ENCODE measurements around the gene HMGCL.
"Not testable (repeated sequence)": the region's sequence is repeated elsewhere in the genome, so short reads cannot be mapped to it uniquely, and the experiment has no call there.

Gene HMGCL

DNA sequence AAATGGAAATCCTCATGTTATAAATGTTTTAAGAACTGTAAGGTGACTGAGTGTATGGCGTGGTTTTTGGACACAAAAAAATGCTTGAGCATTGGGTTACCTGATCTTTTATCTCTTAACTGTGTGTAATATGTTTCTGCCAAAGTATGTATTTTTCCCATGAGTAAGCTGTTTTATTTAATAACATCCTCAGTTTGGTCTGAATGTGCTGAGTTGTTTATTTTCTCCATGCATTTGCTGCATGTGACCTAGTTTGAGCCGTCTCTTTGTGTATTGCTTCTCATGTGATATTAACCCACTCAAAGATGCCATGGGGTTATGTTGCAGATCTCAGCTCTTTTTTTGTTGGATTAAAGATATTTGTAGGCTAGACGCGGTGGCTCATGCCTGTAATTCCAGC is 40.4 kb downstream of the HMGCL start:
- no peak for ATAC-seq
- TF ChIP-seq, protein P1, sequence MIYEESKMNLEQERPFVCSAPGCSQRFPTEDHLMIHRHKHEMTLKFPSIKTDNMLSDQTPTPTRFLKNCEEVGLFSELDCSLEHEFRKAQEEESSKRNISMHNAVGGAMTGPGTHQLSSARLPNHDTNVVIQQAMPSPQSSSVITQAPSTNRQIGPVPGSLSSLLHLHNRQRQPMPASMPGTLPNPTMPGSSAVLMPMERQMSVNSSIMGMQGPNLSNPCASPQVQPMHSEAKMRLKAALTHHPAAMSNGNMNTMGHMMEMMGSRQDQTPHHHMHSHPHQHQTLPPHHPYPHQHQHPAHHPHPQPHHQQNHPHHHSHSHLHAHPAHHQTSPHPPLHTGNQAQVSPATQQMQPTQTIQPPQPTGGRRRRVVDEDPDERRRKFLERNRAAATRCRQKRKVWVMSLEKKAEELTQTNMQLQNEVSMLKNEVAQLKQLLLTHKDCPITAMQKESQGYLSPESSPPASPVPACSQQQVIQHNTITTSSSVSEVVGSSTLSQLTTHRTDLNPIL (CRISPR knock-in tag; IDR thresholded peaks at IDR 0.05; ENCODE audit: low read depth) = no peak
- no peak for TF ChIP-seq ZC3H10 (CRISPR knock-in tag; IDR thresholded peaks at IDR 0.05)
- no peak for TF ChIP-seq OSR1 (CRISPR knock-in tag; IDR thresholded peaks at IDR 0.05)

DNA sequence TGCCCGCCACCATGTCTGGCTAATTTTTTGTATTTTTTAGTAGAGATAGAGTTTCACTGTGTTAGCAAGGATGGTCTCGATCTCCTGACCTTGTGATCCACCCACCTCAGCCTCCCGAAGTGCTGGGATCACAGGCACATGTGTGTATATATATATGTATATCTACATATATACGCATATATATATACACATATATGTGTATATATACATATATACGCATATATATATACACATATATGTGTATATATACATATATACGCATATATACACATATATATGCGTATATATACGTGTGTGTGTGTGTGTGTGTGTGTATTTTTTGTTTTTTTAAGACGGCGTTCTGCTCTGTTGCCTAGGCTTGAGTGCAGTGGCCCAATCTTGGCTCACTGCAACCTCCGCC is 42.1 kb downstream of the HMGCL start:
- not testable (repeated sequence) for ATAC-seq

DNA sequence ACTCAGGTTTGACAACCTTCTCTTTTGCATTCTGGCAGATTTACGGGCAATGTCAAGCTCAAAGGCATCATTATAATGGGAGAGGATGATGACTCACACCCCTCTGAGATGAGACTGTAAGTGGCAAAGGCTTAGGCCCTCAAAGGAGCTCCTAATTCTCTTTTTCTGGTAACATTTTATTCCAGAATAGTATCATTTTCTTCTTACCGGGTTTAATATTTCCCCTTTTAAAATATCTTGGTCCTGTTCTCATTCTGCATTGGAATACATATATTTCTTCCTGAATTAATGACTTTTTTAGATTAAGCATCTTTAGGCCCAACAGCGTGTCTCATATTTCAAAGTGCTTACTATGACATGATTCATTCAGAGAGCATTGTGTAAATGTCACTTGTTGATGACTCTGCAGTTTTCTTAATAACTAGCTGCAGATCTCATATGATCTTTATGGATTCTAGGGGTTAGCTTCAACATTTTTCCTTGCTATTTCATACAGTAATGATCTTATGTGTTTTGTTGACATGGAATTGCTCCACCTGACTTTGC is 45.3 kb downstream of the HMGCL start:
- no peak for ATAC-seq
- TF ChIP-seq, protein P2, sequence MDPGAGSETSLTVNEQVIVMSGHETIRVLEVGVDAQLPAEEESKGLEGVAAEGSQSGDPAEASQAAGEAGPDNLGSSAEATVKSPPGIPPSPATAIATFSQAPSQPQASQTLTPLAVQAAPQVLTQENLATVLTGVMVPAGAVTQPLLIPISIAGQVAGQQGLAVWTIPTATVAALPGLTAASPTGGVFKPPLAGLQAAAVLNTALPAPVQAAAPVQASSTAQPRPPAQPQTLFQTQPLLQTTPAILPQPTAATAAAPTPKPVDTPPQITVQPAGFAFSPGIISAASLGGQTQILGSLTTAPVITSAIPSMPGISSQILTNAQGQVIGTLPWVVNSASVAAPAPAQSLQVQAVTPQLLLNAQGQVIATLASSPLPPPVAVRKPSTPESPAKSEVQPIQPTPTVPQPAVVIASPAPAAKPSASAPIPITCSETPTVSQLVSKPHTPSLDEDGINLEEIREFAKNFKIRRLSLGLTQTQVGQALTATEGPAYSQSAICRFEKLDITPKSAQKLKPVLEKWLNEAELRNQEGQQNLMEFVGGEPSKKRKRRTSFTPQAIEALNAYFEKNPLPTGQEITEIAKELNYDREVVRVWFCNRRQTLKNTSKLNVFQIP (CRISPR knock-in tag; IDR thresholded peaks at IDR 0.05; ENCODE audit: borderline replicate concordance, low read depth) = no peak
- TF ChIP-seq ZNF565 (CRISPR knock-in tag; conservative IDR thresholded peaks at IDR 0.05; ENCODE audit: low read depth) (no peak), GLIS3 (CRISPR knock-in tag; IDR thresholded peaks at IDR 0.05) (no peak), SNAI2 (CRISPR knock-in tag; IDR thresholded peaks at IDR 0.05) (no peak), ZC3H10 (CRISPR knock-in tag; IDR thresholded peaks at IDR 0.05) (no peak), ISL1 (CRISPR knock-in tag; IDR thresholded peaks at IDR 0.05) (no peak), TOX (CRISPR knock-in tag; IDR thresholded peaks at IDR 0.05; ENCODE audit: borderline replicate concordance) (no peak)
- TF ChIP-seq, protein P1 (CRISPR knock-in tag; IDR thresholded peaks at IDR 0.05; ENCODE audit: low read depth) = no peak
- TF ChIP-seq, protein P3, sequence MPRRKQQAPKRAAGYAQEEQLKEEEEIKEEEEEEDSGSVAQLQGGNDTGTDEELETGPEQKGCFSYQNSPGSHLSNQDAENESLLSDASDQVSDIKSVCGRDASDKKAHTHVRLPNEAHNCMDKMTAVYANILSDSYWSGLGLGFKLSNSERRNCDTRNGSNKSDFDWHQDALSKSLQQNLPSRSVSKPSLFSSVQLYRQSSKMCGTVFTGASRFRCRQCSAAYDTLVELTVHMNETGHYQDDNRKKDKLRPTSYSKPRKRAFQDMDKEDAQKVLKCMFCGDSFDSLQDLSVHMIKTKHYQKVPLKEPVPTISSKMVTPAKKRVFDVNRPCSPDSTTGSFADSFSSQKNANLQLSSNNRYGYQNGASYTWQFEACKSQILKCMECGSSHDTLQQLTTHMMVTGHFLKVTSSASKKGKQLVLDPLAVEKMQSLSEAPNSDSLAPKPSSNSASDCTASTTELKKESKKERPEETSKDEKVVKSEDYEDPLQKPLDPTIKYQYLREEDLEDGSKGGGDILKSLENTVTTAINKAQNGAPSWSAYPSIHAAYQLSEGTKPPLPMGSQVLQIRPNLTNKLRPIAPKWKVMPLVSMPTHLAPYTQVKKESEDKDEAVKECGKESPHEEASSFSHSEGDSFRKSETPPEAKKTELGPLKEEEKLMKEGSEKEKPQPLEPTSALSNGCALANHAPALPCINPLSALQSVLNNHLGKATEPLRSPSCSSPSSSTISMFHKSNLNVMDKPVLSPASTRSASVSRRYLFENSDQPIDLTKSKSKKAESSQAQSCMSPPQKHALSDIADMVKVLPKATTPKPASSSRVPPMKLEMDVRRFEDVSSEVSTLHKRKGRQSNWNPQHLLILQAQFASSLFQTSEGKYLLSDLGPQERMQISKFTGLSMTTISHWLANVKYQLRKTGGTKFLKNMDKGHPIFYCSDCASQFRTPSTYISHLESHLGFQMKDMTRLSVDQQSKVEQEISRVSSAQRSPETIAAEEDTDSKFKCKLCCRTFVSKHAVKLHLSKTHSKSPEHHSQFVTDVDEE (CRISPR knock-in tag; IDR thresholded peaks at IDR 0.05) = no peak

DNA sequence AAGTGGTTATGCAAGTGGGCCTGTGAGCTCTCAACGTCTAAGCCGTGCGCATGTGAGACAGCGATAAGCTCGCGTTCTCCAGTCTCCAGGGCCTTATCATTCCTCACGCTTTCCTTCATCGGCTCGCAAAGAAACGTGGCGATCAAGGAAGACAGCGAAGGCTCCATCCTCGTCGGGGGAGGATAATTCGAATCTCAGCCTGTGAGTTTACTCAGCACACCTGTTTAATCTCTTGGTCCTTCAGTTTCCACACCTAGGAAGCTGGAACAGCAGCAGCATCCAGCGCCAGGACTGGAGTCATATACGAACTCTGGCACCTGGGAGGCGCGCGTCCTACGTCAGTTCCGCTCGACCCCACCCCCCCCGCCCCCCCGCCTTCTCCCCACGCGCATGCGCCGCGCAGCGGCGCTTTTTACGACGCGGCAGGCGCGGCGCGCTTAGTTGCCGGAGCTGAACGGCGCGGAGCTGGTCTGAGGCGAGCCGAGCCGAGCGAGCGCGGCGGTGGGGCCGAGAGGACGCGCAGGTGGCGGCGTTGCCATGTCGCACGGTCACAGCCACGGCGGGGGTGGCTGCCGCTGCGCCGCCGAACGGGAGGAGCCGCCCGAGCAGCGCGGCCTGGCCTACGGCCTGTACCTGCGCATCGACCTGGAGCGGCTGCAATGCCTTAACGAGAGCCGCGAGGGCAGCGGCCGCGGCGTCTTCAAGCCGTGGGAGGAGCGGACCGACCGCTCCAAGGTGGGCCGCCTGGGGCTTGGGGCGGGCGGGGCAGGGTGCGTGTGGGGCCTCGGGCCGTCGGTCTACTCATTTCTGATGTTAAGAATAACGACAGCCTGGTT is 47.0 kb downstream of the HMGCL start, which contains the start of gene PITHD1:
TSS of gene PITHD1 (plus strand) at position 440 of the 836 bp plus-strand sequence. CDS start at position 538, 98 bp downstream.
- peak; percentile 86 for ATAC-seq
- TF ChIP-seq ZFP30 (CRISPR knock-in tag; IDR thresholded peaks at IDR 0.05) (no peak), OSR1 (CRISPR knock-in tag; IDR thresholded peaks at IDR 0.05) (no peak), RARB (CRISPR knock-in tag; IDR thresholded peaks at IDR 0.05) (no peak), ESRRG (CRISPR knock-in tag; IDR thresholded peaks at IDR 0.05) (no peak), GLIS3 (CRISPR knock-in tag; IDR thresholded peaks at IDR 0.05) (no peak), ZFP3 (CRISPR knock-in tag; IDR thresholded peaks at IDR 0.05) (no peak), BACH2 (CRISPR knock-in tag; IDR thresholded peaks at IDR 0.05; ENCODE audit: borderline replicate concordance) (no peak)
- TF ChIP-seq, protein P4, sequence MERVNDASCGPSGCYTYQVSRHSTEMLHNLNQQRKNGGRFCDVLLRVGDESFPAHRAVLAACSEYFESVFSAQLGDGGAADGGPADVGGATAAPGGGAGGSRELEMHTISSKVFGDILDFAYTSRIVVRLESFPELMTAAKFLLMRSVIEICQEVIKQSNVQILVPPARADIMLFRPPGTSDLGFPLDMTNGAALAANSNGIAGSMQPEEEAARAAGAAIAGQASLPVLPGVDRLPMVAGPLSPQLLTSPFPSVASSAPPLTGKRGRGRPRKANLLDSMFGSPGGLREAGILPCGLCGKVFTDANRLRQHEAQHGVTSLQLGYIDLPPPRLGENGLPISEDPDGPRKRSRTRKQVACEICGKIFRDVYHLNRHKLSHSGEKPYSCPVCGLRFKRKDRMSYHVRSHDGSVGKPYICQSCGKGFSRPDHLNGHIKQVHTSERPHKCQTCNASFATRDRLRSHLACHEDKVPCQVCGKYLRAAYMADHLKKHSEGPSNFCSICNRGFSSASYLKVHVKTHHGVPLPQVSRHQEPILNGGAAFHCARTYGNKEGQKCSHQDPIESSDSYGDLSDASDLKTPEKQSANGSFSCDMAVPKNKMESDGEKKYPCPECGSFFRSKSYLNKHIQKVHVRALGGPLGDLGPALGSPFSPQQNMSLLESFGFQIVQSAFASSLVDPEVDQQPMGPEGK (CRISPR knock-in tag; IDR thresholded peaks at IDR 0.05; ENCODE audit: borderline replicate concordance) = no peak
- TF ChIP-seq, protein P2 (CRISPR knock-in tag; IDR thresholded peaks at IDR 0.05; ENCODE audit: borderline replicate concordance, low read depth) = no peak
